A549 treated with DMSO at 1 μM for 4 hours (cell line): ENCODE results near the gene FKBP1B. TPM values are rescaled to one million over a fixed set of nuclear protein-coding genes. Genes with fewer than 3 reads are reported as not detected.

Source experiments
- total RNA-seq: library from RNA; stranded (reverse); fragments of 200-300 nt; extraction: Qiagen RNA extraction; gene quantifications from 5 replicates; pipeline ENCODE4 v1.2.3, GENCODE V29; 2022; ENCODE audit warnings: low read depth

FKBP1B gene
- total RNA-seq = 8.8 to 9.6 TPM (median 9.4 TPM) in 5 replicates

GRCh38 chr2:24049485-24050021 lies at the start of gene FKBP1B:
FKBP1B (plus strand) TSS chr2:24049741; CDS start chr2:24049850, 109 bp downstream.

GRCh38 chr2:24009680-24010476 lies 39.7 kb upstream of the FKBP1B start, which contains the start of gene MFSD2B:
MFSD2B (plus strand) TSS chr2:24010085; CDS start chr2:24010097, 12 bp downstream.

GRCh38 chr2:24046930-24047702 lies 2.4 kb upstream of the FKBP1B start, which contains the start of gene WDCP:
WDCP (minus strand) TSS chr2:24047391; CDS start chr2:24039494, 7,897 bp downstream.

GRCh38 chr2:24075915-24076848 lies 26.6 kb downstream of the FKBP1B start, which contains the start of gene SF3B6:
SF3B6 (minus strand) TSS chr2:24076326; CDS start chr2:24076229, 97 bp downstream.

GRCh38 chr2:24084386-24085199 lies 35.1 kb downstream of the FKBP1B start, which contains the start of gene TP53I3:
TP53I3 (minus strand) TSS chr2:24084834; CDS start chr2:24084326, 508 bp downstream.

Other genes starting within 250 kb of the FKBP1B start
- 6.6 to 8.4 TPM (median 7.3 TPM) in 5 replicates for gene ATAD2B, start 122.6 kb upstream of the FKBP1B start, total RNA-seq
- gene UBXN2A, start 109.3 kb upstream of the FKBP1B start, total RNA-seq = 15.9 to 24.6 TPM (median 21.5 TPM) in 5 replicates
- 0.15 to 0.31 TPM (median 0.17 TPM) in 5 replicates for gene MFSD2B, start 39.7 kb upstream of the FKBP1B start, total RNA-seq
- gene WDCP, start 2.4 kb upstream of the FKBP1B start, total RNA-seq = 12.0 to 15.5 TPM (median 14.6 TPM) in 5 replicates
- 167 to 203 TPM (median 180 TPM) in 5 replicates for gene SF3B6, start 26.6 kb downstream of the FKBP1B start, total RNA-seq
- gene TP53I3, start 35.1 kb downstream of the FKBP1B start, total RNA-seq = 170 to 198 TPM (median 189 TPM) in 5 replicates
- 1.1 to 1.5 TPM (median 1.2 TPM) in 5 replicates for gene PFN4, start 73.6 kb downstream of the FKBP1B start, total RNA-seq
- 1.0 to 2.1 TPM (median 2.0 TPM) in 5 replicates for gene FAM228B, start 73.7 kb downstream of the FKBP1B start, total RNA-seq
- gene FAM228A, start 125.3 kb downstream of the FKBP1B start, total RNA-seq = not detected in 5 replicates